ENCODE data around the gene ACOT7.

Gene ACOT7

DNA sequence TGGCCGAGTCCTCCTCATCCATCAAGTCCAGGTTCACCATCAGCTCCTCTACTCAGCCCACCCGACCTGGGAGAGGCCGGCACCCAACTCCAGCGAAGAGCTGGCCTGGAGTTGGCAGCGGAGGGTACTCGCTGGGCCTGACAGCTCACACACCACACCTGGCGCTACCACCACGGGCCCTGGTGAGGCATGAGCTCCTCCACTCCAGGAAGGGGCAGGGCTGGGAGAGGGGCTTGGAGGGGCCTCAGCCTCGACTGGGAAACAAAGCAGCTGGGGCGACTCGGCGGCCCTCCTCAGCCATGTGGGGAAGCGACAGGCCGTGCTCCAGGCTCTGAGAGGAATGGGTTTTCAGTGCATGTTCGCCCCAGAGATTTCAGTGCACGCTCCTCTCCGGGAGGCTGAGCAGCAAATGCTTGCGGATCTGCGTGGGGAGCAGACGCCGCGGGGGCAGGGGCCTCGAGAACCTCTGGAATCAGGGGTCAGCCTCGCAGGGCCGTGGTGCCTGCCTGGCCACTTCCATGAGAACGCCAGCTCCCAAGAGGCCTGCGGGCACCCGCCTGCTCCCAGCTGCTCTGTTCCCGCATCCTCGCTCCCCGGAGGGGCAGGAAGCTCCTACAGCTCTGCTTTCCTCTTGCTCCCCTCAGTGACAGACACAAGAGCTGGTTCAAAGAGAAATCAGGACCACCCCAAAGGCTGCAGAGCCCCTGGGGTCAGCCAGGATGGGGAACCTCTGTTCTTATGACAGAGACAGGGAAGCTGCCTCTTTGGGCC is 113.8 kb downstream of the ACOT7 start:
- H4K20me1 ChIP-seq (ENCODE audit: insufficient read depth, low read length) = peaks cover 44% of the 10 kb centered on the region
- H3K27me3 ChIP-seq (ENCODE audit: insufficient read depth, low read length, poor library complexity) = no peaks in the 10 kb centered on the region
- DNase-seq (no peak), ATAC-seq (ENCODE audit: insufficient read depth, low read depth) (no peak)
- H3K9ac ChIP-seq (ENCODE audit: low read depth, low read length) = no peak overlapping the region
- no peak overlapping the region for H3K4me3 ChIP-seq (ENCODE audit: low read depth in 1 of 2, low read length in 2 of 2)
- no peak overlapping the region for H3K4me2 ChIP-seq (ENCODE audit: insufficient read depth, low read length)
- TF ChIP-seq, protein P1, sequence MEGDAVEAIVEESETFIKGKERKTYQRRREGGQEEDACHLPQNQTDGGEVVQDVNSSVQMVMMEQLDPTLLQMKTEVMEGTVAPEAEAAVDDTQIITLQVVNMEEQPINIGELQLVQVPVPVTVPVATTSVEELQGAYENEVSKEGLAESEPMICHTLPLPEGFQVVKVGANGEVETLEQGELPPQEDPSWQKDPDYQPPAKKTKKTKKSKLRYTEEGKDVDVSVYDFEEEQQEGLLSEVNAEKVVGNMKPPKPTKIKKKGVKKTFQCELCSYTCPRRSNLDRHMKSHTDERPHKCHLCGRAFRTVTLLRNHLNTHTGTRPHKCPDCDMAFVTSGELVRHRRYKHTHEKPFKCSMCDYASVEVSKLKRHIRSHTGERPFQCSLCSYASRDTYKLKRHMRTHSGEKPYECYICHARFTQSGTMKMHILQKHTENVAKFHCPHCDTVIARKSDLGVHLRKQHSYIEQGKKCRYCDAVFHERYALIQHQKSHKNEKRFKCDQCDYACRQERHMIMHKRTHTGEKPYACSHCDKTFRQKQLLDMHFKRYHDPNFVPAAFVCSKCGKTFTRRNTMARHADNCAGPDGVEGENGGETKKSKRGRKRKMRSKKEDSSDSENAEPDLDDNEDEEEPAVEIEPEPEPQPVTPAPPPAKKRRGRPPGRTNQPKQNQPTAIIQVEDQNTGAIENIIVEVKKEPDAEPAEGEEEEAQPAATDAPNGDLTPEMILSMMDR (IDR thresholded peaks at IDR 0.05; ENCODE audit: borderline replicate concordance, extremely low read depth, low read length, poor library complexity, severe bottlenecking) = no peak
- no peak for TF ChIP-seq EZH2 (IDR thresholded peaks at IDR 0.05; ENCODE audit: borderline replicate concordance, low read depth, low read length, severe bottlenecking)
- no peaks in the 10 kb centered on the region for H3K9me3 ChIP-seq (ENCODE audit: insufficient read depth, low read length, severe bottlenecking)
- H3K79me2 ChIP-seq (ENCODE audit: insufficient read depth, low read length) = no peaks in the 10 kb centered on the region
- H3K4me1 ChIP-seq (ENCODE audit: insufficient read depth, low read length) = no peaks in the 10 kb centered on the region
- H2AFZ ChIP-seq (ENCODE audit: low read depth, low read length) = no peak overlapping the region
- no peak overlapping the region for H3K27ac ChIP-seq (ENCODE audit: low read length)
- H3K36me3 ChIP-seq (ENCODE audit: insufficient read depth, low read length) = peaks cover 74% of the 10 kb centered on the region

DNA sequence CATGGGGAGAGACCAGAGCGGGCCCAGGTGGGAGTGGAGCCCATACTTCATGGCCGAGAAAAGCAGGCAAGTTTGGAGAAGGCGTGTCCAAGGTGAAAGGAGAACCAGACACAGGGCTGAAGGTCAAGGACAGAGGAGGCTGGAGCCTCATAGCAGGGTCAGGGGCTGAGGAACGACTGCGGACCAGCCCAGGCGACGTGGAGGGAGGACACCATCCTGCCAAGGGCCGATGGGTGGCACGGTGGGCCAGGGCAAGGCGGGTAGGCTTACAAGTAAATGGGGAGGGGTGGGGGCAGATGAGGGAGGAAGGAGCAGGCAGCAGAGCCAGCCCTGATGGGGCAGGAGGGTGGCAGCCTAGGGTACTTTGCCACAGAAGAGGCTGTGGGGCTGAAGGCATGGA is 114.5 kb downstream of the ACOT7 start:
- Histone ChIP-seq H3K4me2 (ENCODE audit: insufficient read depth, low read length) (no peak overlapping the region), H2AFZ (ENCODE audit: low read depth, low read length) (no peak overlapping the region), H3K4me1 (ENCODE audit: insufficient read depth, low read length) (no peaks in the 10 kb centered on the region), H3K27ac (ENCODE audit: low read length) (no peak overlapping the region), H4K20me1 (ENCODE audit: insufficient read depth, low read length) (peaks cover 42% of the 10 kb centered on the region), H3K36me3 (ENCODE audit: insufficient read depth, low read length) (peaks cover 81% of the 10 kb centered on the region), H3K79me2 (ENCODE audit: insufficient read depth, low read length) (no peaks in the 10 kb centered on the region), H3K9ac (ENCODE audit: low read depth, low read length) (no peak overlapping the region), H3K9me3 (ENCODE audit: insufficient read depth, low read length, severe bottlenecking) (no peaks in the 10 kb centered on the region), H3K4me3 (ENCODE audit: low read depth in 1 of 2, low read length in 2 of 2) (no peak overlapping the region), H3K27me3 (ENCODE audit: insufficient read depth, low read length, poor library complexity) (no peaks in the 10 kb centered on the region)
- no peak for DNase-seq
- no peak for ATAC-seq (ENCODE audit: insufficient read depth, low read depth)
- TF ChIP-seq, protein P1 (IDR thresholded peaks at IDR 0.05; ENCODE audit: borderline replicate concordance, extremely low read depth, low read length, poor library complexity, severe bottlenecking) = no peak
- no peak for TF ChIP-seq EZH2 (IDR thresholded peaks at IDR 0.05; ENCODE audit: borderline replicate concordance, low read depth, low read length, severe bottlenecking)

DNA sequence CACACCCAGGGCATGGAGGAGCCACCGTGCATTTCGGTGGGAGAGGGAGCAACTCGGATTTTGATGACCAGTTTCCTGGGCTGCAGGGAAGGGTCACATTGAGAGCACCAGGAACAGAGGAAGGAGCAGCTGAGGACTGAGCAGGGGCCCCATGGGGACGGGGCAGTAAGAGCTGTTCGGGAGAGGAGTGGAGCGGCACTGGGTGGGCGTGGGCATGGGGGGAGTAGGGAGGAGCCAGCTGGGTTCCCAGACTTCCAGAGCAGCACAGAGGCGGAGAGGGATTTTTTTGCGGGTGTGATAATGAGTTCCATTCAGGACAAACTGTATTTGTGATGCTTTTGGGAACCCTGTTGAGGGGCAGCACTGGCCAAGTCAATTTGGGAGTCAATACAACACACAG is 115.3 kb downstream of the ACOT7 start:
- no peak overlapping the region for H3K9ac ChIP-seq (ENCODE audit: low read depth, low read length)
- no peak overlapping the region for H3K27ac ChIP-seq (ENCODE audit: low read length)
- no peaks in the 10 kb centered on the region for H3K9me3 ChIP-seq (ENCODE audit: insufficient read depth, low read length, severe bottlenecking)
- no peaks in the 10 kb centered on the region for H3K27me3 ChIP-seq (ENCODE audit: insufficient read depth, low read length, poor library complexity)
- DNase-seq (no peak), ATAC-seq (ENCODE audit: insufficient read depth, low read depth) (no peak)
- no peak overlapping the region for H3K4me3 ChIP-seq (ENCODE audit: low read depth in 1 of 2, low read length in 2 of 2)
- H3K4me2 ChIP-seq (ENCODE audit: insufficient read depth, low read length) = no peak overlapping the region
- H2AFZ ChIP-seq (ENCODE audit: low read depth, low read length) = no peak overlapping the region
- TF ChIP-seq, protein P1 (IDR thresholded peaks at IDR 0.05; ENCODE audit: borderline replicate concordance, extremely low read depth, low read length, poor library complexity, severe bottlenecking) = no peak
- TF ChIP-seq EZH2 (IDR thresholded peaks at IDR 0.05; ENCODE audit: borderline replicate concordance, low read depth, low read length, severe bottlenecking) = no peak
- peaks cover 41% of the 10 kb centered on the region for H4K20me1 ChIP-seq (ENCODE audit: insufficient read depth, low read length)
- H3K79me2 ChIP-seq (ENCODE audit: insufficient read depth, low read length) = no peaks in the 10 kb centered on the region
- peaks cover 83% of the 10 kb centered on the region for H3K36me3 ChIP-seq (ENCODE audit: insufficient read depth, low read length)
- no peaks in the 10 kb centered on the region for H3K4me1 ChIP-seq (ENCODE audit: insufficient read depth, low read length)
